Activated B cell treated with CpG ODN at 0.5 μM for 24 hours (primary cell): ENCODE measurements around the gene CORO7. TPM values are rescaled to one million over a fixed set of nuclear protein-coding genes. Genes with fewer than 3 reads are reported as not detected.
A peak's percentile ranks its signal among the peaks of the same experiment; 100 is the strongest.

Experiments used
- ATAC-seq: fragments of 200-7000 bp; cut with Tn5 transposase; one replicate; pipeline ENCODE4 v1.10.0; 2021; ENCODE audit warnings: low read depth, mild to moderate bottlenecking, moderate library complexity
- CTCF ChIA-PET: fragments of 350-600 bp; sonication (Branson Sonifier 250); formaldehyde crosslinking; loops from one replicate; lab custom pipeline; 2021; ENCODE audit warnings: antibody characterized with exemption; lab: Charles Lee
- POLR2A ChIA-PET: fragments of 350-600 bp; sonication (Branson Sonifier 250); formaldehyde crosslinking; loops from one replicate; lab custom pipeline; 2021; ENCODE audit warnings: antibody characterized with exemption; lab: Charles Lee
- DNase-seq: peaks from one replicate; pipeline ENCODE4 v3.0.0; 2022
- H3K27ac Mint-ChIP-seq: one replicate; pipeline ENCODE4 v1.8.0; 2020; ENCODE audit warnings: mixed read lengths
- H3K27me3 Mint-ChIP-seq: one replicate; pipeline ENCODE4 v1.8.0; 2021; ENCODE audit warnings: mixed read lengths
- H3K36me3 Mint-ChIP-seq: one replicate; pipeline ENCODE4 v1.8.0; 2021; ENCODE audit warnings: low read depth, mixed read lengths
- H3K4me1 Mint-ChIP-seq: one replicate; pipeline ENCODE4 v1.8.0; 2021; ENCODE audit warnings: mixed read lengths
- H3K4me3 Mint-ChIP-seq: one replicate; pipeline ENCODE4 v1.8.0; 2020; ENCODE audit warnings: mild to moderate bottlenecking, mixed read lengths
- H3K9me3 Mint-ChIP-seq: one replicate; pipeline ENCODE4 v1.8.0; 2020; ENCODE audit warnings: mixed read lengths
- intact Hi-C: fragments of 100-400 bp; cut with micrococcal nuclease; formaldehyde crosslinking; loops from one replicate; pipeline ENCODE4 v1.15.1; 2024
- total RNA-seq: library from RNA; stranded (reverse); gene quantifications from 2 replicates; pipeline ENCODE4 v1.2.3, GENCODE V29; 2022
- TF ChIP-seq, protein P1 (sequence below): fragments of 200-600 bp; IDR thresholded peaks from one replicate; pipeline ENCODE4 v1.8.0; 2022; ENCODE audit warnings: antibody characterized with exemption, mild to moderate bottlenecking

CORO7 gene
- total RNA-seq, 1 donor from 2014 or later, result 86.6 TPM

DNA sequence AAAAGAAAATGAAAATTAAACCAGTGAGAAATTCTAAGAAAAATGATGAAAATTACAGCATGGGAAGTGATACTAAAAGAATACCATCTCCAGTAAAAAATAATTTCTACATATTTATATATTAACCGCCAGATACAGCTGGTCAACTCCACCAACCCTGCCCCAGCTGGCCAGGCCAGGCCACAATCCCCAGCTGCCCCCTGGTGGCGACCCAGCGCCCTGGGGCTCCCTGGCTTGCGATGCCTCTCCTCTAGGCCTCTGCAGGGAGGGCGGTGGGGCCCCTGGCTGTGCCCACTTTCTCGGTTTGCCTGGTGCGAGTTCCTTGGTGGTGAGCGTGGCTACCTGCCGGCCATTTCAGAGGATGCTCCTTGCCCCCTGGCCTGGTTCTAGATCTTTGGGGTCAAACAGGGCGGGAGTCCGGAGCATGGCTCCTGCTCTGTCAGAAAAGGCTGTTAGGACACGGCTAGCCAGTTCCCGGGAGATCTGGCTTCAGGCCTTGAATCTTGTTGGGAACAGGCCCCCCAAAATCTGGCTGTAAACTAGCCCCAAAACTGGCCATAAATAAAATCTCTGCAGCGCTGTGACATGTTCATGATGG is 86.0 kb downstream of the CORO7 start:
- TF ChIP-seq, protein P1, sequence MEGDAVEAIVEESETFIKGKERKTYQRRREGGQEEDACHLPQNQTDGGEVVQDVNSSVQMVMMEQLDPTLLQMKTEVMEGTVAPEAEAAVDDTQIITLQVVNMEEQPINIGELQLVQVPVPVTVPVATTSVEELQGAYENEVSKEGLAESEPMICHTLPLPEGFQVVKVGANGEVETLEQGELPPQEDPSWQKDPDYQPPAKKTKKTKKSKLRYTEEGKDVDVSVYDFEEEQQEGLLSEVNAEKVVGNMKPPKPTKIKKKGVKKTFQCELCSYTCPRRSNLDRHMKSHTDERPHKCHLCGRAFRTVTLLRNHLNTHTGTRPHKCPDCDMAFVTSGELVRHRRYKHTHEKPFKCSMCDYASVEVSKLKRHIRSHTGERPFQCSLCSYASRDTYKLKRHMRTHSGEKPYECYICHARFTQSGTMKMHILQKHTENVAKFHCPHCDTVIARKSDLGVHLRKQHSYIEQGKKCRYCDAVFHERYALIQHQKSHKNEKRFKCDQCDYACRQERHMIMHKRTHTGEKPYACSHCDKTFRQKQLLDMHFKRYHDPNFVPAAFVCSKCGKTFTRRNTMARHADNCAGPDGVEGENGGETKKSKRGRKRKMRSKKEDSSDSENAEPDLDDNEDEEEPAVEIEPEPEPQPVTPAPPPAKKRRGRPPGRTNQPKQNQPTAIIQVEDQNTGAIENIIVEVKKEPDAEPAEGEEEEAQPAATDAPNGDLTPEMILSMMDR, result peak; percentile 80
- DNase-seq (peak; percentile 73), ATAC-seq (peak; percentile 80)
- Mint-ChIP-seq H3K36me3 (no peaks in the 10 kb centered on the region), H3K27me3 (no peaks in the 10 kb centered on the region), H3K27ac (no peak overlapping the region), H3K4me1 (peaks cover 11% of the 10 kb centered on the region), H3K4me3 (no peak overlapping the region), H3K9me3 (no peaks in the 10 kb centered on the region)
- CTCF ChIA-PET, result interaction anchor here (1.0 to 4.0 kb wide), 14 partner anchors 9 to 393 kb away, joined by 3 to 63 read pairs (median 4); no protein-coding TSS in a partner anchor
- intact Hi-C loops, result loop anchor here (1.0 kb wide), 3 partner anchors 21 to 130 kb away; no protein-coding TSS in a partner anchor
- POLR2A ChIA-PET, result no interaction called here

DNA sequence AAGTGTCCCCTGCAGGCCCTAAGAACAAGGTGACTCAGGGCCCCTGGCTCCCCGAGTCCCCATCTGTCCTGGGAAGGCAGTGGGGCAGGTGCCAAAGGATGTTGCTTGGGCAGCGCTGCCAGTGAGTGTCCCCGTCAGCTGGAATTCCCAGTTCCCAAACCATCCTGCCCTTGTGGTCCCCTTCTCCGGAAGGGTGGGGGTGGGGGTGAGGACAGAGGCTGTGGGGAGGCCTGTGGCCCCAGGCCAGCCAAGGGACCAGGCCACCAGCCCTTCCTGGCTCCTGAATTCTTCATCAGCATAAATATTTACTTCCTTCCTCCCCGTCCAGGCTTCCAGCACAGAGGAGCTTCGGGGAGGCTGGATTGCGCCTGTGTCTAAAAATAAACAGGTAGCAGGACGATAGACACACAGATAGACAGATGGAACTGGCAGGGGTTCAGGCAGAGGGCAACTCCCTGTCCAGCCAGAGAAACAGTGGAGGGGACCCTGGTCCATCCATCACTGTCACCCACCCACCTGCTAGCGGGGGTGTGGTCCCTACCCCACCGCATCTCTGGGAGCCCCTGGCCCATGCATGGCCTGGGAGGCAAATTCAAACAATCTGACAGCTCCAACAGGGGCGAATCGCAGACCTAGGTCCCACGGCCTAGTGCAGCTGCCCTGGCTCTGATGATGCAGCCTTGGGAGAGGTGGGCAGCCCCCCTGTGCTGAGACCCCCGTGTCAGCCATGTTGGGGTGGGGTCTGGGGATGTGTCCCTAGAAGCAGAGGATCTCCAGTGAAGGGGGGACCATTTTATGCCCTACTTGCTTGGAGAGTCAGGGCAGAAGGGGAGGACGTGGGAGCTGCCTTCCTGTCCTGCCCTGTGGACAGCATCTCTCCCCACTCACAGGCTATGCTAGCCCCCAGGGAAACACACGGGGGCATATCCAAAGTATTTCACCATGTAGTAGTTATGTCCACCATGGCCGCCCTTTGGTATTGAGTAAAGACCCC is 87.3 kb downstream of the CORO7 start:
- DNase-seq (no peak), ATAC-seq (no peak)
- H3K36me3 Mint-ChIP-seq, result no peaks in the 10 kb centered on the region
- intact Hi-C loops, result no loop called here
- no peaks in the 10 kb centered on the region for H3K27me3 Mint-ChIP-seq
- ChIA-PET POLR2A (interaction anchor here (1.1 to 1.5 kb wide), 2 partner anchors 14 to 57 kb away, joined by 3 read pairs; no protein-coding TSS in a partner anchor), CTCF (interaction anchor here (1.0 to 4.0 kb wide), 16 partner anchors 10 to 390 kb away, joined by 3 to 63 read pairs (median 5); no protein-coding TSS in a partner anchor)
- H3K9me3 Mint-ChIP-seq, result no peaks in the 10 kb centered on the region
- H3K4me3 Mint-ChIP-seq, result no peak overlapping the region
- H3K4me1 Mint-ChIP-seq, result peaks cover 13% of the 10 kb centered on the region
- H3K27ac Mint-ChIP-seq, result no peak overlapping the region
- TF ChIP-seq, protein P1, result no peak

DNA sequence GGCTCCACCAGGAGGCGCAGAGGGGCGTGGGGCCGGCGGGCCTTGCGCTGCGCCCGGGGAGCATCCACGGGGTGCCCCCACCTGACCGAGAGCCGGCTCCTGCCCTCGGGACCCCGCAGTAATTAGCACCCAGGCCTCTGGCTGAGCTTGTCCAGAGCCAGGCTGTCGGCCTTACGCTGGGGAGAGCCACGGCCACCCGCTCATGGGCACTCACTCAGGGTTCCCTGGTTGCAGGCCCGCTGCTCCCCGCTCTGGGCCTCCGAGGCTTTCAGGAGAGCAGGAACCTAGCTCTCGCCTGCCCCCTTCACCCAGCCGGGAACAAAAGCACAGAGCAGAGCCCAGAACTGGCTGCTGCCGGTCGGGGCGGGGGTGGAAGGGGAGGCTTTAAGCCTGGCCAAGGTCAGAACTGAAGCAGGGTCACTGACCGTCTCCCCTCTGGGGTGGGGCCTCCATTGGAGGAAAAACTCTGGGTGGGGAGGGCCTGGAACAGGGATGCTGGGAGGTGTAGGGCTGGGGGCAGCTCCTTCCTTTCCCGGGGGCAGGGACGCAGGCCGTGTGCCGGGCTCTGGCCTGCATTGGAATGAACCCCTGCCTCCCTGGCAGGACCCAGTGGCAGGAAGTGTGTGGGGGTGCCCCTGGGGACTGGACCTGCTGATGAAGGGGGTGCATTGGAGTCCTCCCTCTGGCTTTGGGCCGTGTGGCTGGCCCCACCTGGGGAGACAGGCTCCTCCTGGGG is 88.2 kb downstream of the CORO7 start:
- peak; percentile 63 for ATAC-seq

DNA sequence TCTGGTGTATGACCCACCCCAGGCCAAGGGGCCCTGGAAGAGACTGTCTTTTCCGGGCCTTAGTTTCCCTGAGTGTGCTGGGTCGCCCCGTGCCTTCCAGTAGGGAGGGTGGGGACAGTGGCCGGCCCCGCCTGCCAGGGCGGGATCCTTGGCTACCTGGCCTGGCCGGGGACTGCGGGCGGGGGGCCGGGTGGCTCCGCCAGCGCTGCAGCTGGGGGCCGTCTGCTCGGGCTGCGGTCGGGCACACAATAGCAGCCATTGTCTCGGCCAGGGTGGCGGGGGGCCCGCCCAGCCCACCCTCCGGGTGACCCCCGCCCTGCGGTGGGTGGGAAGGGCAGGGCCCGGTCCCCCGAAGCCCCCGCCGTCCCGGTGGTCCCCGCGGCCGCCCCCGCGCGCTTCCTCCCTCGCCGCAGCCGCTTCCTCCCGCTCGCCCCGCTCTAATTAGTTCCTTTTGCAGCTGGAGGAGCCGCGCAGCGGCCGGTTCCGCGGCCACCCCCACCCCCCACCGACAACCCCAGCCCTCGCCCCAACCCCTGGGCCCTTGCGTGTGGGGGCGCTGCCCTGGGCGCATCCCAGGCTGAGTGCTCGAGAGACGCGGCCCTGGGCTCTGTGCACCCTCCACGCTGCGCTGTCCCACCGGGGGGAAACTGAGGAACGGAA is 88.9 kb downstream of the CORO7 start:
- Mint-ChIP-seq H3K27ac (no peak overlapping the region), H3K36me3 (no peaks in the 10 kb centered on the region), H3K4me3 (peak overlapping the region; percentile 57), H3K4me1 (peaks cover 13% of the 10 kb centered on the region), H3K27me3 (no peaks in the 10 kb centered on the region), H3K9me3 (no peaks in the 10 kb centered on the region)
- ATAC-seq, result peak; percentile 16
- ChIA-PET CTCF (interaction anchor here (0.6 to 4.0 kb wide), 12 partner anchors 10 to 128 kb away, joined by 3 to 35 read pairs (median 4); no protein-coding TSS in a partner anchor), POLR2A (interaction anchor here (1.0 to 1.6 kb wide), 5 partner anchors 13 to 56 kb away, joined by 3 read pairs; no protein-coding TSS in a partner anchor)
- intact Hi-C loops, result no loop called here
- DNase-seq, result no peak
- TF ChIP-seq, protein P1, result no peak

More for the DNA sequence above, 88.2 kb downstream of the CORO7 start:
- POLR2A ChIA-PET, result interaction anchor here (1.0 to 1.6 kb wide), 4 partner anchors 13 to 57 kb away, joined by 3 read pairs; no protein-coding TSS in a partner anchor
- no peaks in the 10 kb centered on the region for H3K27me3 Mint-ChIP-seq
- no peaks in the 10 kb centered on the region for H3K9me3 Mint-ChIP-seq
- DNase-seq, result peak; percentile 38
- H3K4me3 Mint-ChIP-seq, result peak overlapping the region; percentile 57
- H3K4me1 Mint-ChIP-seq, result peaks cover 13% of the 10 kb centered on the region
- no peak overlapping the region for H3K27ac Mint-ChIP-seq
- TF ChIP-seq, protein P1, result no peak
- intact Hi-C loops, result no loop called here
- CTCF ChIA-PET, result interaction anchor here (0.6 to 4.0 kb wide), 11 partner anchors 11 to 128 kb away, joined by 3 to 35 read pairs (median 3); no protein-coding TSS in a partner anchor
- no peaks in the 10 kb centered on the region for H3K36me3 Mint-ChIP-seq
